ENCODE data around the gene SLC6A17.

Gene SLC6A17

GRCh38 chr1:110136911-110137310, 13.4 kb upstream of the SLC6A17 start:
- peak; percentile 39 for DNase-seq

DNA sequence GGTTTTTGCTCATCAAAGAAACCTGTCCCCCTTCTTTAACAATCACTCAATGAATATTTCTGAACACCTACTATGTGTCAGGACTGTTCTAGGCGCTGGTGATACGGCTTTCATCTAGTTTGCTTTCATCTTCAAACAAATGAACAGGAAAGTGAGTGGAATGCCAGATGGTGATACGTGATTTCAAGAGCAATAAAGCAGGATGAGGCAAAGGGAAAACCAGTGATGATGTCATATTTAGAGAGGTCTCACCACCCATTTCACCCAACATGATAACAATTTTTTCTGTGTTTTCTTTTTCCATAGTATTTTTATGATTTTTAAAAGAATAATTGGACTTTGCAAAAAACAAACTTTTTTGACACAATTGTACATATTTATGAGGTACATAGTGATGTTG, 11.3 kb upstream of the SLC6A17 start:
- no peak for DNase-seq

- no peak for DNase-seq
Observed at GRCh38 chr1:110144366-110144765, 5.9 kb upstream of the SLC6A17 start.

DNA sequence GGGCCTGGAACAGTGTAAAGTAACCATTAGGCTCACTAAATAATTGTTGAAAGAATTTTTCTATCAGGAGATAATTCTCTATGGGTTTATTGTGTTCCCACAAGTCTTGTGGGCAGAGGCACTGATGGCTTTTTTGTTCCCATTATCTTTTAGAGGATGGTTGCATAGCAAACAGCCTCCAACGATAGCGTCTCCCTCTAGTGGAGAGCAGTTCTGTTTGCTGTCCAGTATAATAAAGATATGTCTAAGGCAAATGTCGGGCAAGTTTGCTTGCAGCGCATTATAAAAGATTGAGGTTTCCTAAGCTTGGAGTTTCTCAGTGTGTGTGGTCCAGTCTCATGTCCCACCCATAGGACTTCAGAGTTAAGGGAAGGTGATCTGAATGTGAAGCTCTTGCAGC, 1.3 kb upstream of the SLC6A17 start:
- DNase-seq = no peak

DNA sequence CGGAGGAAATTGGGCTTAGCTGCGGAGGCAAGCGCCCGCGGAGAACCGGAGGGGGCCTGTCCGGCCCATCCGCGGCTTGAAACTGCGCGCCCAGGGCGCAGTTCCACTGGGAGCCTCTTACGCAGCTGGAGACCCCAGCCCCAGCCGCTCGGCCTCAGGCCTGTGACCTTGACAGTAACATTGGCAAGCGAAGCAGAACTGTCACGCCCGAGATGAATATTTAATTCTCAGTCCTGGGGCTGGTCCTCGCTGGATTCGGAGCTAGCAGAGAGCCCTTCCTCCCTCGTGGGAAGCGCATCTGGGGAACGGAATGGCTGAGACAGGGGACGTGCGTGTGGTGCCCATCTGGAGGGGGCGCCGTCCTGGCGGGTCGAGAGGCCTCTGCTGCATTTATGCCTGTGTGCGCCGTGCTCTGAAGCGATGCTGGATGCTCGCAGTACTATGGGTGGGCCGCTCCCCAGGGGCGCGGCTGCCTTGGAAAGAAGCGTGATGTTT, 928 bp downstream of the SLC6A17 start:
- no peak for DNase-seq

- DNase-seq = no peak
Observed at GRCh38 chr1:110152133-110152785, 2.0 kb downstream of the SLC6A17 start.

DNA sequence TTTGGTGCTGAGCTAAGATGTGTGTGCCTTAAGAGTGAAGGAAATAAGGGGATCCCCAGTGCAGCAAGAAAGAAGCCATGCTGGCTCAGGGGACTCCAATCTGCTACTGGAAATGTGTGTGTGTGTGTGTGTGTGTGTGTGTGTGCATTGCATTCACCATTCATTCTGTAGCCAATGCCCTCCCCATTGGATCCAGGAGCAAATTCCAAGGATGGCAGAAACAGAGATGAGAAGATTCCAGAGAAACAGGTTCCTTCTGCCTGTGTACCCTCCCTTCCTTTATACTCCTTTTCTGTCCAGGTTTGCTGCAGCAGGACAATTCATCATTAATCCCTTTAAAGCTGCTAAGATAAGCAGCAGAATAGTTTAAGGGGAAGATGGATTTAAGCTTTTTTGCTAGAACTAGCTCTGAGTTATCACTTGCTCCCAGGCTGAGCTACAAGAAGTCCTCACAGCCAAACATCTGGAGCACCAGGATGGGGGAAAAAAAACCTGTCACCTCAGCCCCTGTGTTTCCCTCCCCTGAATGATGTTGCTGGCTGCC, 3.2 kb downstream of the SLC6A17 start:
- no peak for DNase-seq

DNA sequence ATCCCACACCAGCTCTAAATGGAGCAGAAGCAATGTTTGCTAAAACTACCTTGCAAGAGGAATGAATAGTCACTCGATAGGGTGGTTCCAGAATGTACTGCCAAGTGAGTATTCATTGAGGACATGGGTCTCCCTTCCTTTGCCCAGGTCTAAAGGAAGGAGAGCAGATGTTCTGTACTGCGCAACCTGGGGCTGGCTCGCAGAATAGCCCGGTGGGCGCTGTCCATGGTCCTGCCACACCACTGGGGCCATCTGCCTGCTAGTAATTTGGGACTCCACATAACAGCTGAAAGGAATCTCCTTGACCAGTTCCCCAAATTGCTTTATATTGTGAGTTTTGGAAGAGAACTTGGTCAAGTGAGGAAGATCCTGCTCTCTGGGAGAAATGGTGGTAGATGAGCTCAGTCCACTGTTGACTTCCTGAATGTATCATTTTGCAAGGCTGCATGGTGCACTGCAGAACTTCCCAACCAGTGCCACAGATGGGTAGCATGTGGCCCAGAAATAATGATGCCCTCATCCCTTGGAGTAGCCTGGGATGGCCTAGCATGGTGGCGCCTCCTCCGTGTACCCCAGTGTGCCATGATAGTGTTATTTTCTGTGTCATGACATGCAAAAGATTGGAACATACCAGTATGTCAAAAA, 5.7 kb downstream of the SLC6A17 start:
- DNase-seq = no peak

DNA sequence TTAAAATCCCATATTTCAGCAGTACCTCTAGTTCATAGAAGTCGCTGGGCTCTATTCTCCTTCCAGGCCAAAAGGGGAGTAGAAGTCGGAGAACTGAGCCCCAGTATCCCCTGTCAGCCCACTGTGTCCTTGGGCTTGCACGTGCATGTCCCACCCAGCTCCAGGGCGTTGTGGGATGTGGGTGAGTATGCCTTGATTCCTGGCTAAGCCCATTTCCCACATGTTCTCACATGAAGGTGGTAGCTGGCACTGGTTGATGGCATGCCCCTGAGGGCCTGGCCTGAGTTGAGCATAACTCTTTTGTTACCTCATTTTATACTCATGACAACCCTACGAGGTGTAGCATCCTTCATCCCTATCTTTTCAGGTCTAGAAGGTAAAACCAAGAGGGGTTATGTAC, 8.0 kb downstream of the SLC6A17 start:
- DNase-seq = no peak

DNA sequence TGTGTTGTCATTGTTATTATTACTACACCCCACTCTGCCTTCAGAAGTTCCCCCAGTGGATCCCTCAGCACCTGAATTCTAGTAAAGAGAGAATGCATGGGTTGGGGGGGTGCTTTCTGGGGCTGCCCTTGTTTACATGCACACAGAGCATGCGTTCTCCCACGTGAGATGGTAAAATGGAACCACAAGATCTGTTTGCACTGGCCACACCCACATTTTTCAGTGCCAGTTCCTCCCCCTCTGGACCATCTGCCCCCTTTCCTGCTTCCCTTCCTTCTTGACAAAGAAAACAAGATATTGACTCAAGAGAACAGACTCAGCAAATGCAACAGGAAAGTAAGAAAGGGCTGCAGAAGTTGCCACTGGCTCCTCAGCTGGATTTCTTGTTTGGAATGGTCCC, 8.9 kb downstream of the SLC6A17 start:
- no peak for DNase-seq

DNA sequence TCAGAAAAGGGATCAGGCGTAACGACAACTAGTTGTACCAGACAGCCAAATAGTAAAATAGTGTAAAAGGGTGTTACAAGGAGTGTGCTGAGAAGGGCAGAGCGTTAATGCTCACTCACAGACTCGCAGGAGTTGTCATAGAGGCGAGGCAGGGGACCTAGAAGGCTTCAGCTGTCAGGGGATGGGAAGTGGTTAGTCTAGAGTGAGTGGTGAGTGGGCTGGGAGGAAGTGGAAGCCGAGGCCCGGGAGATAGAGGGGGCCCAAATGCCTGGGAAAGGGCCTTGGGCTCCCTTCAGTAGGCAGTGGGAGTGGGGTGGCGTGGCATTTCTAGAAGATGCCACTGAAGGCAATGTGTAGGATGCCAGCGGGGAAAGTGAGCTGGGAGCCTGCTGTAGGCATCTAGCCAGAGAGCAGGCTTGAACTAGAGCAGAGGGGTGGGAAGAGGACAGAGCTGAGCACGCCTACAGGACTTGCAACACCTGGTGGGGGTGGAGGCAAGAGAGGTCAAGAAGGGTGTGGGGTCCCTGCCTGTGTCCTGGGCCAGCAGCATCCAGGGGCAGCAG, 10.3 kb downstream of the SLC6A17 start:
- DNase-seq = no peak

- no peak for DNase-seq
Observed at GRCh38 chr1:110161165-110161564, 10.9 kb downstream of the SLC6A17 start.

GRCh38 chr1:110161849-110162248, 11.6 kb downstream of the SLC6A17 start:
- DNase-seq = no peak

DNA sequence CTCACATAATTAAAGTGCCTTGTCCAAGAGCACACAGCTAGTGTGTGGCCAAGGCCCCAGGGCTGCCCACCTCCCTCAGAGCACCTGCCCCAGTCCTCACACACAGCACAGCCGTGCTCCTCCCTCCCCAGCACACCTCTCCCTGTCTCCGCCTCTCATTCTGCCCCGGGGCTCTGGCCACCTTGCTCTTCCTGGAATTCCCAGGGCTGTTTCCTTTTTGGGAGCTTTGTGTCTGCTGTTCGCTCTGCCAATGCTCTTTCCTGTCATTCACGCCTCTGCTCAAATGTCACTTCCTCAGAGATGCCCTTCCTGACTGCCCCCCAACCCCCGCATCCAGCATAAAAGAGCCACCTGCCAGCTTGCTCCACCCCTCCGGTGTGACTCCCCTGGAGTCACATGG, 13.3 kb downstream of the SLC6A17 start:
- no peak for DNase-seq

DNA sequence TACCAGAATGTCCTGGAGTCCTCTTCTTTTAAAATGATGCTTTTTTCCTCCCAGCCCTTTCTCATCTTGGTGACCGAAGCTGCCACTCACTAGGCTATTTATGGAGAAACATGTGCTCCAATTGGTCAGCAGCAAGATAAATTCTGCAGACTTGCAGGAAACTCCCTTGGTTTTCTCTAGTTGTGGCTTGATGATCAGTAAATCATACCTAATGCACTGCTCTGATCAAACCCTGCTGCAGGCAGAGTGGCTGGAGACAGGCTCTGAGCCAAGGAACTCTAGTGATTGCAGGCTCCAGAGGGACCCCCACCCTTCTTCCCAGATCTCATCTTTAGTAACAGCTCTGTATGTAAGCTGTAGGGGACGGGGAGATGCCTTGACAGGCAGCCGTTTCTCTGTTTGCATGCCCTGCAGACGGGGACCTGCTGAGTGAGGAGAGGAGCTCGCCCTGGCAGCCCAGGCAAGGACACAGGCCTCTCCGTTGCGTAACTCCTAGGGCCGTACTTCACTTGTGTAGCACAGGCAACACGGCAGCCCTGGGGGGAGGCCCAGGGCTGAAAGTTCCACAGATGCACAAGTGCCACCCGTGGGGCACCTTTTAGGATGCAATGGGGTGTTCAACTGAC, 14.5 kb downstream of the SLC6A17 start:
- DNase-seq = no peak

DNA sequence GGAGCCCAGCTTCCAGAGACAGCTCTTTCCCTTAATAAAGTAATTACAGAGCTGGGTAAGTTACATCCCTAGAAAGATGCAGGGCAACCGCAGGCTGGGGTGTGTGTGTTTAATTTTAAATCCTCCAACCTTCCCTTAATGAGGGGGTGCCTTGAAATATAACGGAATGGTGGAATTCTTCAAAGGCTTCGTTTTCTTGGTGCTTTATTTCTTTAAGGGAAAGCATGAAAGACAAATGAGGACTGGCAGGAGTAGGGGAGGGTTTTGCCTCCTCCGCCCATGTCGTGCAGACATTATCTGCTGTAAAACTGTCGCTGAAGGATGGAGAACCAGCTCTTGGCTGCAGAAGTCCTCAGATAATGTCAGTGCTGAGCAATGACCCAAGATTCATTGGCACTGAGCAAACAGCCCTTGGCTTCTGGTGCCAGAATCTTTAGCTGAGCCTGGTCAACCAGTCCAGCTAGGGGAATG, 15.5 kb downstream of the SLC6A17 start:
- no peak for DNase-seq

DNA sequence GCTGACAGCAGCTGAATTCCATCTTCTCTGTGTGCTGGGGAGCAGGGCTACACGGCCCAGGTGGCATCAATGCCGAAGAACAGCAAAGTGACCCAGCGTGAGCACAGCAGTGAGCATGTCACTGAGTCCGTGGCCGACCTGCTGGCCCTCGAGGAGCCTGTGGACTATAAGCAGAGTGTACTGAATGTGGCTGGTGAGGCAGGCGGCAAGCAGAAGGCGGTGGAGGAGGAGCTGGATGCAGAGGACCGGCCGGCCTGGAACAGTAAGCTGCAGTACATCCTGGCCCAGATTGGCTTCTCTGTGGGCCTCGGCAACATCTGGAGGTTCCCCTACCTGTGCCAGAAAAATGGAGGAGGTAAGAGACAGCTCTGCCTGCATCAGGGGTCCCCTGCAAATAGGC, 16.6 kb downstream of the SLC6A17 start:
- no peak for DNase-seq

DNA sequence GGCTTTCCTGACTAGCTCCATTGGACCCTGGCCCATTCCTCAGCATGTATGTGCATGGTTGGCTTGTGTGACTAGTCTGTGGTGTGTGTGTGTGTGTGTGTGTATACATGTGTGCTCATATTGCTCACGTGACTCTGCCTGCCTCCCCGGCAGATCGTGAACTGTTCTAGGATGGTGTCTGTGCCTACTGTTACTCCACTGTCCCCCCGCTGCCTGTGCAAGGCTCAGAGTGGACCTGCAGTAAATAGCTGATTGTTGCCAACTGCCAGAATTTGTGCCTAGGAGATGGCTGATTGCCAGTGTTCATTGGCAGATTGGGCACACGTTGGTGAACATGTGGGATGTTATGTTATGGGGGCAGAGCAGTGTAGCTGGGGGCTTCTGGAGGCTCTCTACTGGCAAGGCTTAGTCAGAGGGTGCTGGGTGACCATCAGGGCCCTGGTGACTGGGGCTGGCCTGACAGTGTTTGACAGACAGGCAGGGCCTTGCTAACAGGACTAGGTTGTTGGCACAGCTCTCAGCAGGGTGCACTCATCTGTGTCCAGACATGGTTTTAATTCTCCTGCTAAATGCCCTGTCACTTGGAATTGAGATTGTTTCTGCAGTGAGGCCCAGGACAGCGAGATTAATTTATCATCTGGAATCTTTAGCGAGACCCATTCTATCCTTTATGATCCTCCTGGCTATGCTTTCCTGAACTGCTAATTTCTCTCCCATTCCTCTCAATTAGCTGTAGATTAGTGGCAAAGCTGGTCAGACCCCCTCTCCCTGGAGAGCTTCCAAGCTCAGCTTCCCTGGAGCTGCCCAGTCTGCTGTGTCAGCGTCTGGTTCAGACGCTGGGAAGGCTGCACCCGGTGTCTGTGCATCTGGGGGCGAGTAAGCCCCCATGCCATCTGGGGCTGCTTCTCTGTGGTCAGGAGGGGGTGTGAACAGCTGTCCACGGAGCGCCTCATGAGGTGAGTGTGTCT, 20.8 kb downstream of the SLC6A17 start:
- no peak for DNase-seq

DNA sequence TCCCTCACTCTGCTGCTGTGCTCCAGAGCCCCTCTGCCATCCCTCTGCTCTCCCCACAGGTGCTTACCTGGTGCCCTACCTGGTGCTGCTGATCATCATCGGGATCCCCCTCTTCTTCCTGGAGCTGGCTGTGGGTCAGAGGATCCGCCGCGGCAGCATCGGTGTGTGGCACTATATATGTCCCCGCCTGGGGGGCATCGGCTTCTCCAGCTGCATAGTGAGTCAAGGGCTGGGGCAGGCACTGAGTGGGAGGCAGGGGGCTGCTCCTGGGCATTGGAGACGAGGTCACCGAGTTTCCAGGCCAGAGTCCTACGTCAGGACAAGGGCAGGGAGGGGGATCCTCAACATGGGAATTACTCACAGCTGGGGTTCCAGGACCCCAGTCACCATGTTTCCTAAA, 21.7 kb downstream of the SLC6A17 start:
- no peak for DNase-seq

DNA sequence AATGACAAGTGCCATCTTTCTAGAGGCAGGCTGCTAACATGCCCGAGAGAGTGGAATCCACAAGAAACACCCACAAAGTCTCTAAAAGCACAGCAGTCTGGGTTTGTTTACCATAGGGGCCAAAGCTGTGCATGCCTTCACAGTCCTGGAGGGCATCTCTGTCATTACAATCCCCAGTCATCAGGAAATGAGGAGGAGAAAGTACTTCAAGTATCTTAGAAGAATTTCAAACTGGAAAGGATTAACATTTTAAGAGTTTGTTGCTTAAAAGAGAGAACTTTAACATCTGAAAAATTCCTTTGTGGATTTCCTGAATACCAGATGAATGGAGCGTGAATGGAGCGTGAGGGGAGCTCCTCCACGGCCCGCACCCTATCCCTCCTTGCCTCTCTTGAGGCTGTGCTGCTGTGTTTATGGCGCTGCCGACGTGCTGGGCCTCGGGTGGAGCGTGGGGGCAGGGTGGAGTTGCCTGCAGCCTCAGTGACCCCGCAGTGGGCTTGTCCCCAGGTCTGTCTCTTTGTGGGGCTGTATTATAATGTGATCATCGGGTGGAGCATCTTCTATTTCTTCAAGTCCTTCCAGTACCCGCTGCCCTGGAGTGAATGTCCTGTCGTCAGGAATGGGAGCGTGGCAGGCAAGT, 23.3 kb downstream of the SLC6A17 start:
- DNase-seq = no peak

GRCh38 chr1:110174961-110175360, 24.7 kb downstream of the SLC6A17 start:
- no peak for DNase-seq
